ENCODE results near the gene RPTOR.
"Not testable (repeated sequence)": the region's sequence is repeated elsewhere in the genome, so short reads cannot be mapped to it uniquely, and the experiment has no call there.

RPTOR gene

DNA sequence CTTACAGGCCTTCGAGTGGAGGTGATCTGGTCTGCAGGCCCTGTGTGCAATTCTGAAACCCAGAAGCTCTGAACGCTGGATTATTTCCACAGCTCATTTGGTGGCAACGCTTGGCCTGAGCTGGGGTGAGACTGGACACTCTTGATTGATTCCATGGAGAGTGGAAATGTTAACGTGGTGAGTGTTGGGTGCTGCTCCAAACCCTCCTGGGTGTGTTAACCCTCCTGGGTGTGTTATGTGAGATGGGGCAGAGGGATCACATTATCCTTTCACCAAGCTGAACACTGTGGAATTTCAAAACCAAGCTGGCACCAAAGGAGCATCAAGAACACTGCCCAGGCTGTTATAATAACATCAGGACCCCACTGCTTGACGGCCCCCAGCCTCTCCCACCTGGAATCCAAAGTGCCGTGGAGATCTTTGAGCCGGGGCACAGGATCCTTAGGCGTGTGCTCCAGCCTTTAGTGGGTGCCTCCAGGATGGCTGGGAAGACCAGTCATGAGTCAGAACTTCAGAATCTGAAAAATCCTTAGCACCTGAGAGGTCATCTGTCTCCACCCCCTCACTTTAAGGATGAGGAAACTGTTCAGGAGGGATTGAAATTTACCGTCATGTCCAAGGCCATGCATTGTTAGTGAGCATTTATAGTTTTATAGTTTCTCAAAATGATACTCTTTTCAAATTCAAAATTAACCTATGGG is 75.0 kb downstream of the RPTOR start:
- DNase-seq: no peak

GRCh38 chr17:80621335-80621996 is 76.8 kb downstream of the RPTOR start:
- no peak for DNase-seq

GRCh38 chr17:80621997-80622357 is 77.3 kb downstream of the RPTOR start:
- DNase-seq: no peak

DNA sequence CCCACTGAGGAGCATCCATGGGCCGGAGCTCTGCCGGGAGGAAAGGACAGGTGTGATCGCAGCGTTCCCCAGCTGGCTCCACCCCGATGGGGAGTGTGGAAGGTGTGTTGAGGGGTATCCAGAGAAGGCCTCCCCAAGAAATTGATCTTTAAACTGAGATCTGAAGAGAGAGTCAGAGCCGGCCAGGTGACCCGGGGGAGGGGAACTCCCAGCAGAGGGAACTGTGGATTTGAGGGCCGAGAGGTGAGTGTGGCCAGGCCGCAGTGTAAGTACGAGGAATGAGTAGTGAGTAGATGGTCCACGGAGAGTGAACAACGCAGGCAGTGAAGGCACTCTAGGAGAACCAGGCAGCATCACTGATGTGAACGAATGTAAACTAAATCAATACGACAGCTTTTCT is 80.2 kb downstream of the RPTOR start:
- DNase-seq: no peak

DNA sequence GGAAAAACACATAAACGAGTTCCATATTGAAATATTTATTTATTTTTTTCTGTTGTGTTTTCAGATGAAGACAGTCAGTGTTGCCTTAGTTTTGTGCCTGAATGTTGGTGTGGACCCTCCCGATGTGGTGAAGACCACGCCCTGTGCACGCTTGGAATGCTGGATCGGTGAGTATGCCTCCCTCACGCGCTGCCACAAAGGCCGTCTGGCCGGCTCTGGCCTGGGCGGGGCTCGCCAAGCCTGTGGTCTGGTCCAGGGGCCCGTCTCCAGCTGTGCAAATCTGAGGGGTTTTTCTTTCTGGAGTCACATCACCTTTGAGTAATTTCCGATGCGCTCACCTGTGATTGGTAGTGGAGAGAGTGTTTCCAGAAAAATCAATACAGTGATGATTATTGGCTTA is 81.0 kb downstream of the RPTOR start:
- no peak for DNase-seq

DNA sequence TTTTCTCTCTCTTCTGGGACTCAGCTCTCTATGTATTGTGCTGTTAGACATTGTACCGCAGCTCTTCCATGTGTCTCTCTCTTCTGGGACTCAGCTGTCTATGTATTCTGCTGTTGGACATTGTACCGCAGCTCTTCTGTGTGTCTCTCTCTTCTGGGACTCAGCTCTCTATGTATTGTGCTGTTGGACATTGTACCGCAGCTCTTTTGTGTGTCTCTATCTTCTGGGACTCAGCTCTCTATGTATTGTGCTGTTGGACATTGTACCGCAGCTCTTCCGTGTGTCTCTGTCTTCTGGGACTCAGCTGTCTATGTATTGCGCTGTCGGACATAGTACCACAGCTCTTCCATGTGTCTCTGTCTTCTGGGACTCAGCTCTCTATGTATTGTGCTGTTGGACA is 84.2 kb downstream of the RPTOR start:
- not testable (repeated sequence) for DNase-seq

GRCh38 chr17:80629298-80630028 is 84.8 kb downstream of the RPTOR start:
- no peak for DNase-seq

DNA sequence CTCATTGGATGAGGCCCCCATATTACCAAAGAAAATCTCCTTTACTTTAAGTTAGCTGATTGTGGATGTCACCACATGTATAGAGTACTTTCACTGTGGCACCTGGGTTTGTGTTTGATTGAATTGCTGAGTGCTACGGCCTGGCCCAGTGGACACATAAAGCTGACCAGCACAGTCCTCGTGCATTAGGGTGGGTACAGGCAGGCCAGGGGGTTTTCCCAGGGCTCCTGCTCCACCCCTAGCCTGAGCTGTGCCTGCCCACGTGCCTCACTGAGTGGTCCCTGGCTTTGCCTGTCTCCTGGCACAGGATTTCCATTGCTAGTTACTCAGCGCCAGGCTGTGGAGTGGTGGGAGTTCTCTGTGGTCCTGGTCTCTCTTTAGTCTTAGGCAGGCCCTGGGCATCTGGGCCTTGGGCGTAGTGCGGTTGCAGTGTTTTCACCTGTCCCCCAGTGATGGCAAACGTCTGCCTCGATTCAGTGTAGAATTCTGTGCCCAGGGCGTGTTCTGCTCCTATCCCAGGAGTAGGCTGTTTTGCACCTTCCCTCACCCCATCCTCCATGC is 86.0 kb downstream of the RPTOR start:
- no peak for DNase-seq

DNA sequence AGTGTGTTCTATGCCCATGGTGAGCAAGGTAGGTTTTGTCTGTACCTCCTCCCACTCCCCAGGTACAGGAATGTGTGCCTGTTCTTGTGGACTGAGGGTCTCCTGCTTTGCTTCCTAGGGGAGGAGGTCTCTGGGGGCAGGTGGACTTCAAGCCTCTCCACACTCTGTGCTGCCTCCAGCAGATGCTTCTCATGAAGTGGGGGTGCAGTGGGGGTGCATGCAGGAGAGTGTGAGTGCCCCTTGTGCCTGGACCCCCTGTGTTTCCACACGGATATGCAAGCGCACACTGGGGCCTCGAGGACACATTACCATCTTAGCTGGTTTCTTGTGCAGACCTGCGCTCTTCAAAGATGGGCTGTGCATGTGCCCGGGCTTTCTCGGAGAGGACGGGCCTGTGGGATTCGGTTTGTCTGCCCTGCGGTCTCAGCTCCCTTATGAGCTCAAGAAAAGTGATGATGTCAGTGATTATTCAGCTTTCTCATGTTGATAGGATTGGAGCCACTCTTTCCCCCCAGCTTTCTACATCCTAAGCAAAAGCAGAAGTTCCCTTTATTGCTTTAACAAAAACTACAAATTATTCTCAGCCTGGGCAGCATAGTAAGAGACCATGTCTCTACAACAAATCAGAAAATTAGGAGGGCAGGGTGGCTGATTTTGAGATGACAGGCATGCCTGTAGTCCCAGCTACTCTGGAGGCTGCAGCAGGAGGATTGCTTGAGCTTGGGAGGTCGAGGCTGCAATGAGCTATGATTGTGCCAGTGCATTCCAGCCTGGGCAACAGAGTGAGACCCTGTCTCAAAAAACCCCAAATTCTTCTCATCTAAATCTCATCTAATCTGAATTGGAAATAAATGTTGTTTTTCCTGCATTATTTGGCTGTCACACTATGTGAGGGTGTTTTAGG is 86.8 kb downstream of the RPTOR start:
- DNase-seq: no peak

DNA sequence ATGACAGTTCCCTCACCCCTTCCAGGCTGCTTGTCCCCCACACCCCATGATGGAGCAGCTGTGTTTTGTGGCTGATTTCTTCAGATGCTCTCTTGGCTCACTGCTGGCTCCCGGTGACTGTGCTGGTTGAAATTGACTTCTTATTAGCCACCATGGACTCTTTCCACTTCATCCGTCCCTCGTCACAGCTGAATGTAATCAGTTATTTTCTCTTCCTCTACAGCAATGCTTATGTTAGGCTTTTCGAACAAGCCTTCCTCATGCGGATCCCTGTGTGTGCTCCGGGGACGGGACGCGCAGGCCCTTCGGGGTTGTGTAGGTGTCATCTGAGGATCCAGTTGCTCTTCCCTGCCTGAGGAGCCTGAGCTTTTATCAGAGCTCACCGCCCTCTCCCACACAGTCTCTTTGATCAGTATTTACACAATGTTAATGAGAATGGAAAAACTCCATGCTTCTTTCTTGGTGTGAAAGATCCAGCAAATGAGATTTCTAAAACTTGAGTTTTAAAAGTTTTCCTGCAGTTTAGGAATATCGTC is 87.5 kb downstream of the RPTOR start:
- DNase-seq: no peak

- DNase-seq: no peak
Observed at GRCh38 chr17:80633207-80633606, 88.6 kb downstream of the RPTOR start.

- no peak for DNase-seq
Observed at GRCh38 chr17:80633994-80634566, 89.4 kb downstream of the RPTOR start.

- DNase-seq: no peak
Observed at GRCh38 chr17:80636361-80637018, 91.9 kb downstream of the RPTOR start.

GRCh38 chr17:80637048-80637781 is 92.6 kb downstream of the RPTOR start:
- DNase-seq: no peak

- no peak for DNase-seq
Observed at GRCh38 chr17:80639658-80640057, 95.0 kb downstream of the RPTOR start.

DNA sequence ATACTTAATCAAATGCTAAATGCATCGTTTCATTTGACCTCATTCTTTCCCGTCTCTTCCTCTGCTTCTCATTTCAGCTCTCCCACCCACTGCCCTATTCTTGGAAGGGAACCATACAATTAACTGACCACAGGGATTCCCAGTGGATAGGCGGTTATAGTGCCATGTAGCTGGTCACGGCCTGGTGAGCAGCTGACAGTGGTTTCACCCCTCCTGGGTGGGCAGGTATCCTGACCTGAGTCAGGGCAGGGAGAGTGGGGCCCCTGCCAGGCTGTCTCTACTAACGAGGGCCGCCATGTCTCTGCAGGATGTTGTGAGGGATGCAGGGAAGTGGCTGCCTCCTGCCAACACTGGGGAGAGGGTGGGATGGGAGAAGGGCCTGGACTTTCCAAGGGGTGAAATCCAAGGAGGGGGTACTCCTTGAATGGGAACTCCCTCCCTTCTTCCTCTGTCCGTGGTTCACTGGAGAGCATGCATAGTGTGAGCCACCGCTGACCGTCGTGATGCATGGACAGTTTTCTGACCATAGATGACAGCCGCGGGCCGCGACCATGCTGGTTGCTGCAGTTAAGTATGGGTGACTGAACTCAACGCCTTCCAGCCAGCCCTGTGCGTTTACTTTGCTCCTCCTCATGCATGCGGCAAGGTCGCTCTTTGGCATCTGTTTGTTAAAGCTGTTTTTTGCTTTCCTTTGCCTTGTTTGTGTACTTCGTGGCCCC is 95.9 kb downstream of the RPTOR start:
- DNase-seq: no peak

DNA sequence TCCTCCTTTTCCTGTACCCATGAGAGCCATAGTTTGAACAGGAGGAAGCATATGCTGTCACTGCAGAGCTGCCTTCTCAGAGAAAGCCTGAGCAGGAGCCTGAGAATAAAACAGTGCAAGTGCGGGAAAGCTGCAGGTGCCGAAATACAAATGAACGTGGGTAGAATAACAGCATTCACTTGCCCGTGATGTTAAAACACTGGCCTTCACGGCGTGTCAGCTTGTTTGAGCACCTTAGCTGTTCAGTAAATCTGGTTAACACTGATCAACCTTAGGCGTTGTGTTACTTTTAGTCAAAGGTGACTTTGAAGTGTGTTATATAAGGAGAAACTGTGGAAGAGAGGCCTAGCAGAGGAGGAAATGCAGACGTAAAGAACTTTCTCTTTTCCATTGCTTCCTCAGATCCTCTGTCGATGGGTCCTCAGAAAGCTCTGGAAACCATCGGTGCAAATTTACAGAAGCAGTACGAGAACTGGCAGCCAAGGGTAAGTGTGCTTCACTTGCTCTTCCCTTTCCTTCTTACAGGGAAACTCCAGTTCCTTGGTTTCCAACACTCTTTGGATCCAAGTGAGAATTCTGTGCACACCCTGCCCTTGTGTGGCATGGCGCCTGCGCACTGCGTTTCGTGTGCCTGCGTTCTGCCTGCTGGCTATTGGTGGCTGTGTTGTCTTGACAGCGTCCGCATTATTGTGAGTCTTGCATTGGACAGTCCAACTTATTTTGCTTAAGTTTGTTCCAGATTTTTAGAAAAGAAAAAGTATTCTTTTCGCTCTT is 98.9 kb downstream of the RPTOR start:
- DNase-seq: no peak

DNA sequence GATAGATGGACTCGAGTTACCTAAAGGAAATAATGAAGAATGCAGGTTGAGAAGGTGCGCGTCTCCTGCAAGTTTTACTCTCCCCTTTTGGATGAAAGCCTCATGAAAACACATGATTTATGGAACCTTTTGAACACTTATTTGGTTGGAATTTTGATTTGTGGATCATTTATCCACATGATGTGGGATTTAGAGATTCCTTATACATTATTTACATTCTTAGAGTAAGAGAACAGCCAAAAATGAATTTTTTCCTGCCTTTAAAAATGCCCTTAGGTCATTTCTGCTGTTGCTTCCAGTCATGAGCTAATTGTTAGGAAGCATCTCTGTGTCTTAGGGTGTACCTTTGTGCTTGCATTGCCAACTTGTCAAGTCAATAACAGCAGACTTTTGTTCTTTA is 99.9 kb downstream of the RPTOR start:
- DNase-seq: no peak

- DNase-seq: no peak
Observed at GRCh38 chr17:80645706-80646325, 101.2 kb downstream of the RPTOR start.
